RWPE1 (cell line): Measurements from ENCODE around the gene SMARCA4.

Source experiments
- CTCF ChIA-PET: fragments of 350-600 bp; sonication (Branson Sonifier 250); formaldehyde crosslinking; extraction: SDS; loops from one replicate; lab custom pipeline; 2021; lab: Yijun Ruan, JAX
- POLR2A ChIA-PET: fragments of 400-600 bp; formaldehyde crosslinking; extraction: SDS; loops from one replicate; lab custom pipeline; 2020; ENCODE audit warnings: antibody characterized with exemption; ENCODE audit not compliant: low non-redundant PET; lab: Yijun Ruan, JAX
- DNase-seq: peaks from one replicate; pipeline ENCODE4 v3.0.0; 2012; ENCODE audit warnings: low spot score
- H3K27ac ChIP-seq: fragments of 450-650 bp; 2 replicates; pipeline ENCODE4 v1.5.1; 2017
- CTCF ChIP-seq: fragments of 450-650 bp; conservative IDR thresholded peaks from 2 replicates; pipeline ENCODE4 v1.5.1; 2017; ENCODE audit warnings: low read depth, mild to moderate bottlenecking

SMARCA4 gene

GRCh38 chr19:10984166-10984735, 23.4 kb downstream of the SMARCA4 start:
- ChIA-PET POLR2A (no interaction called here), CTCF (no interaction called here)
- TF ChIP-seq CTCF: no peak
- H3K27ac ChIP-seq: no peak overlapping the region
- no peak for DNase-seq

GRCh38 chr19:10985502-10985901, 24.7 kb downstream of the SMARCA4 start:
- ChIA-PET CTCF (no interaction called here), POLR2A (no interaction called here)
- no peak overlapping the region for H3K27ac ChIP-seq
- no peak for TF ChIP-seq CTCF
- DNase-seq: no peak

- ChIA-PET POLR2A (no interaction called here), CTCF (interaction anchor here (0.6 to 0.9 kb wide), 2 partner anchors 50 to 52 kb away, joined by 4 to 5 read pairs; no protein-coding TSS in a partner anchor)
- DNase-seq: no peak
- TF ChIP-seq CTCF: no peak
- H3K27ac ChIP-seq: peak overlapping the region; percentile 2; the same call in 1 of the 2 replicates
Observed at GRCh38 chr19:10986301-10987127, 25.7 kb downstream of the SMARCA4 start.

GRCh38 chr19:10987571-10988297, 26.9 kb downstream of the SMARCA4 start:
- DNase-seq: no peak
- TF ChIP-seq CTCF: no peak
- peak overlapping the region; percentile 0; the same call in 1 of the 2 replicates for H3K27ac ChIP-seq
- ChIA-PET CTCF (interaction anchor here (0.8 to 0.9 kb wide), 2 partner anchors 50 to 51 kb away, joined by 4 to 5 read pairs; no protein-coding TSS in a partner anchor), POLR2A (no interaction called here)

- CTCF ChIA-PET: interaction anchor here (0.8 to 1.0 kb wide), 2 partner anchors 47 to 50 kb away, joined by 3 to 4 read pairs; no protein-coding TSS in a partner anchor
- H3K27ac ChIP-seq: no peak overlapping the region
- TF ChIP-seq CTCF: no peak
- POLR2A ChIA-PET: interaction anchor here (0.8 kb wide), 1 partner anchor 23 kb away, joined by 4 read pairs; no protein-coding TSS in a partner anchor
- no peak for DNase-seq
Observed at GRCh38 chr19:10988380-10988779, 27.6 kb downstream of the SMARCA4 start.

GRCh38 chr19:10988921-10989320, 28.1 kb downstream of the SMARCA4 start:
- ChIA-PET CTCF (interaction anchor here (0.5 to 1.0 kb wide), 2 partner anchors 12 to 47 kb away, joined by 3 to 4 read pairs; no protein-coding TSS in a partner anchor), POLR2A (interaction anchor here (0.8 kb wide), 1 partner anchor 22 kb away, joined by 4 read pairs; no protein-coding TSS in a partner anchor)
- peak overlapping the region; percentile 31 for H3K27ac ChIP-seq
- no peak for TF ChIP-seq CTCF
- DNase-seq: no peak
